Lower leg skin (tissue), 4 donors: ENCODE results near the gene DPP10. TPM values are rescaled to one million over a fixed set of nuclear protein-coding genes. Genes with fewer than 3 reads are reported as not detected.

ENCODE experiments used
- DNase-seq, 2 donors: peaks; one replicate each; pipeline ENCODE4 v3.0.0-alpha.2; 2019; ENCODE audit warnings: low spot score in 2 of 2
- H3K4me3 ChIP-seq: fragments of 200-600 bp; sonication (generic); 2 replicates; pipeline ENCODE4 v1.5.1; 2017; ENCODE audit warnings: mild to moderate bottlenecking, low read depth; ENCODE audit not compliant: poor library complexity, severe bottlenecking
- CTCF ChIP-seq, 3 donors: fragments of 450-650 bp; IDR thresholded peaks; one replicate each; pipeline ENCODE4 v1.5.1; 2016; ENCODE audit warnings: antibody characterized with exemption in 3 of 3, mild to moderate bottlenecking in 3 of 3, moderate library complexity in 2 of 3
- POLR2A ChIP-seq, 2 donors: fragments of 450-650 bp; IDR thresholded peaks; one replicate each; pipeline ENCODE4 v1.6.1; 2016 to 2017; ENCODE audit warnings: antibody characterized with exemption in 2 of 2, mild to moderate bottlenecking in 1 of 2, moderate library complexity in 1 of 2
- WGBS, 2 donors: methylation state at CpG; one replicate each; pipeline ENCODE4 v1.1.5; 2018; 5-methylcytosine and 5-hydroxymethylcytosine counted together
- intact Hi-C: fragments of 100-400 bp; cut with DNase I; formaldehyde crosslinking; loops from one replicate; pipeline ENCODE4 v1.15.0; 2023; ENCODE audit warnings: low total_unique reads
- total RNA-seq, 4 donors: library from RNA; depleted of rRNA; stranded (reverse); fragments of >200 nt; gene quantifications; one replicate each; pipeline ENCODE4 v1.1.0, GENCODE V29; 2016

The DPP10 gene
- total RNA-seq, 4 donors from 2014 or later: 1.1 TPM; not detected in 3

- DNase-seq: no peak
- WGBS, 2 donors: 67 to 72% methylated on average over 1 of the region's 1 CpG
- no peak overlapping the region for H3K4me3 ChIP-seq
- intact Hi-C loops: no loop called here
- no peak for TF ChIP-seq CTCF (IDR thresholded peaks at IDR 0.05)
- TF ChIP-seq POLR2A (IDR thresholded peaks at IDR 0.05): no peak
Observed at GRCh38 chr2:115389024-115389423, 946.6 kb downstream of the DPP10 start.

DNA sequence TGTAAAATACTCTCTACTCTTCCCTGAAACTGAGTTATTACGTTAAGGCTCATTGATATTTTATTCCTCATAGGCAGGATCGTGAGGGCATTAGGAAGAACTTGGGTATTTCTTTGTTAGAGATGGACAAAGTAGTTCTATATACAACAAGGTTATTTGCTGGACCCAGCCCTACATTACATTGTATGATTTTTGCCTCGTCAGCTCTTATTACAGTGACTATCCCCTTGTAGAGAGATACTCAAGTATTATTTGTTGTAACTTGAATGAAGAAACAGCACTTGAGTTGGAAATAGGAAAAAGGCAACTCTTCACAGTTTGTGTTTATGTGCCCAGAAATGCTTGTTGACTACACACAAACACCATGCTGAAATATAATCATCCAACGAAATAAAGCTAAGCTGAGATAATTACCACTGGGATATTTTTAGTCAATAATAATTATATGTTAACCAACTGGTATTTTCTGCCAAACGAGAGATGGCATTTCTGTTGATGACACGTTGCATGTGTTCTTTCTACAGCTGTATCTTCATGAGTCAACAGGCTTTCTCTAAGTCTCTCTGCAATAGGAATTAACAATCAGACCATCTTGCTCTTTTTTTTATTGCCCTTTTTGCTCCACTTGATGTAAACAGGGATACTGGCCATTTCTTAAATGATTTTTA, 947.6 kb downstream of the DPP10 start:
- H3K4me3 ChIP-seq: no peak overlapping the region
- intact Hi-C loops: no loop called here
- TF ChIP-seq CTCF (IDR thresholded peaks at IDR 0.05): no peak
- TF ChIP-seq POLR2A (IDR thresholded peaks at IDR 0.05): no peak
- WGBS, 2 donors: 71 to 74% methylated on average over 6 of the region's 6 CpGs
- DNase-seq: no peak

DNA sequence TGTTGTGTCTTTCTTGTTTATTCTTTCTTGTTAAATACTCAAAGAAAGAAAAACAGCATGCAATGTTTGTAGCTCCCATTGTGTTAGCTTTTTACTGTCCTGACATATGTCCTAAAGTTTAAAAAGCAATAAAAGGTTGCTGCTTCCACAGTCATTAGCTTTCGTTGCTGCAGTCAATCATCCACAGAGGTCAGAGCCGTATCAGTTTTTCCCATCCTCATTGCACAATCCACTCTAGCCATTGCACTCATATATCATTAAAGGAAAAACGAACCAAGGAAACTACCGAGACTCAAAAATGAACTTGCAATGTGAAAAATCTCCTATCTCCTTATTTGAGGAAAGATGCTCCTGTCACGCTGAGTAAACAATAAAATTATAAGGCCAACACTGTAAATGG, 954.1 kb downstream of the DPP10 start:
- WGBS, 2 donors: 59 to 60% methylated on average over 5 of the region's 5 CpGs
- no peak overlapping the region for H3K4me3 ChIP-seq
- DNase-seq: no peak
- TF ChIP-seq POLR2A (IDR thresholded peaks at IDR 0.05) (no peak), CTCF (IDR thresholded peaks at IDR 0.05) (no peak)
- intact Hi-C loops: no loop called here

- 95 to 96% methylated on average over 2 of the region's 2 CpGs for WGBS, 2 donors
- TF ChIP-seq POLR2A (IDR thresholded peaks at IDR 0.05) (no peak), CTCF (IDR thresholded peaks at IDR 0.05) (no peak)
- no peak overlapping the region for H3K4me3 ChIP-seq
- DNase-seq: no peak
- intact Hi-C loops: no loop called here
Observed at GRCh38 chr2:115400940-115401339, 958.5 kb downstream of the DPP10 start.

GRCh38 chr2:115412501-115412900, 970.1 kb downstream of the DPP10 start:
- TF ChIP-seq POLR2A (IDR thresholded peaks at IDR 0.05): no peak
- no peak for TF ChIP-seq CTCF (IDR thresholded peaks at IDR 0.05)
- no peak overlapping the region for H3K4me3 ChIP-seq
- no peak for DNase-seq
- intact Hi-C loops: no loop called here
- 0% methylated on average over 1 of the region's 1 CpG for WGBS, 2 donors

DNA sequence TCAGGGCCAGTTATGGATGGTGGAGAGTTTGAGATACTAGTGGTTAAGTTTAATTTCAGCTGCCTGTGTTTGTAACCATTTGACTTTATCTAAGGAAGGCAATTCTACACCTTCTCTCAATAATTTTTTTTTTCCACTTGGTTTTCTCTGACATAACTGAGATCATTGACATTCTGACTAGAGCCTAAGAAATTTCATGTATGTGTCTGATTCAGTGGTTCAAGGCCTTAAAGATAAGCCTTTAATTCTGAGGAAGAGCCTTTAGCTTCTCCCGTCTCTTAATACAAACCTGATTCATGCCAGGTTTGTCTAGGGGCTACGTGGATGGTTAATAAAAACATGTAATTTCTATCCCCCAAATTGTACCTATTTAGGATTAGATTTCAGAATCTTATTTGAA, 971.4 kb downstream of the DPP10 start:
- TF ChIP-seq POLR2A (IDR thresholded peaks at IDR 0.05) (no peak), CTCF (IDR thresholded peaks at IDR 0.05) (no peak)
- intact Hi-C loops: no loop called here
- H3K4me3 ChIP-seq: no peak overlapping the region
- WGBS, 2 donors: 74 to 86% methylated on average over 2 of the region's 2 CpGs
- no peak for DNase-seq
